HK-2 (cell line): ENCODE results near the gene DBP.
"Not testable (repeated sequence)": the region's sequence is repeated elsewhere in the genome, so short reads cannot be mapped to it uniquely, and the experiment has no call there.

Experiments
- DNase-seq: peaks from one replicate; pipeline ENCODE4 v3.0.0-alpha.2; 2018; ENCODE audit not compliant: unreplicated experiment

DBP gene

GRCh38 chr19:48639483-48640375 is 2.5 kb upstream of the DBP start:
- no peak for DNase-seq

GRCh38 chr19:48638831-48639381 is 1.7 kb upstream of the DBP start:
- DNase-seq = no peak

GRCh38 chr19:48637948-48638830 is 1.0 kb upstream of the DBP start:
- peak; percentile 86 for DNase-seq

- peak; percentile 98 for DNase-seq
Observed at GRCh38 chr19:48637449-48637947, 319 bp upstream of the DBP start.

DNA sequence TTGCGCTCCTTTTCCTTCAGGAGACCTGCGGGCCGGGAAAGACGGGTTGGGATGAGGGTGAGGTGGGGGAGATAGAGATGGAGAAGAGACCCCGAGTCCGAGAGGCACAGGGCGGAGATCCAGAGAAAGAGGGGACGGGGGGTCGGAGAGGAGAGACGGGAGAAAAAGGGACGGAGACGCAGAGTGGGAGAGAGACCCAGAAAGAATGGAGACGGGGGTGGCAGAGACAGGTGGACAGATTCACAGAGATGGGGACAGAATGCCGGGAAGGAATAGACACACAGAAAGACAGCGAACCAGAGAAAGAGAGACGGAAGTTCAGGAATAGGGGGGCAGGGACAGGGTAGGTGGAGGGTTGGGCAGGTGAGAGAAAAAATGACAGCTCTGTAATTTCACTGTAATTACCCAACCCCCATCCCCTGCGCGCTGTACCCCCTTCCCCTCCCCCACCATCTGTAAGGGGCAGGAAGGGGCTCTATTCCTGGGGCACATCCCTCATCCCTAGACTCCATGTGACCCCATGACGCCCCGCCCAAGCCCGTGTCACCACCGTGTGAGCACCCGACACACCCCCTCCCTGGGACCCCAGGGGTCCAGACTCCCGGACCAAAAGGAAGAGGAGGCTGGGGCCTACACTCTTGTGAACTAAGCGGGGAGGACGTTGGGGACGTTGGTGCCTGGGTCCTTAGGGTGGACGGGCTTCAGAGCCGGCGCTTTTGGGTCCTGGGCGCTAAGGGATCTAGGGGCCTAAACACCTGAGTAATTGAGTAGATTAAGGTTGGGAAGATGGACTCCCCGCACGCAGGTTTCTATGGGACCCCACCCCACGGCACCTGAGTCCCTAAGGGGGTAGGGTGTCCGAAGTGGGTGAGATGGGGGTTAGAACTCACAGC is 967 bp downstream of the DBP start:
- DNase-seq = no peak

DNA sequence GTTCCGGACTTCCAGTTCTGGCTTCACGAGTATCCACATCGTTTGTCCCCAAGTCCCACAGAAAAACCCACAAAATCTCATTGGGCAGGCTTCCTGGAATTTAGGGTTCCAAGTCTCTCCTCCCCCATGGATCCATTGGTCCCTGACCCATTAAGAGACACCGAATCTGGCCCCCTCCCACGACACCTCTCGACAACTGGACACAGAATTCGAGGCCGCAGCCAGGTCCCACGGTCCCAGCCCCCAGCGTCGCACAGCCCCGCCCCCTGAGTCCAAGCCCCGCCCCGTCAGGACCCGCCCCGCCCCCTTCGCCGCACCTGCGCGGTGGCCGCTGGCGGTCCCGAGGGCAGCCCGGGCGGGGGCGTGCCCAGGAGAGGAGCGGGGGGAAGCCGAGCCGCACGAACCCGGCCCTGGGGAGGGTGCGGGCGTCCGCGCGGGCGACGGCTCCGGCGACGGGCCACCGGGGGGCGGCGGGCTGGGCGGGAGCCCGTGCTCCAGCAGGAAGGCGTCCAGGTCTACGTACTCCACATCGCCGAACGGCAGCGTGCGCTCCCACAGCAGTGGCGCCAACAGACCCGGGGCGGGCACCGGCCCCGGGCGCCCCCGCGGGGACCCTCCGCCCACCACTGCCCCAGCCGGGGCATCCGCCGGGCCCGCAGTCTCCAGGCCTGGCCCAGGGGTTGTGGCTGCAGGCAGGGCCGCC is 1.8 kb downstream of the DBP start:
- DNase-seq = peak; percentile 81

GRCh38 chr19:48634424-48635262 is 2.5 kb downstream of the DBP start:
- peak; percentile 94 for DNase-seq

GRCh38 chr19:48634036-48634342 is 3.2 kb downstream of the DBP start:
- no peak for DNase-seq

GRCh38 chr19:48633148-48634035 is 3.8 kb downstream of the DBP start:
- DNase-seq = no peak

DNA sequence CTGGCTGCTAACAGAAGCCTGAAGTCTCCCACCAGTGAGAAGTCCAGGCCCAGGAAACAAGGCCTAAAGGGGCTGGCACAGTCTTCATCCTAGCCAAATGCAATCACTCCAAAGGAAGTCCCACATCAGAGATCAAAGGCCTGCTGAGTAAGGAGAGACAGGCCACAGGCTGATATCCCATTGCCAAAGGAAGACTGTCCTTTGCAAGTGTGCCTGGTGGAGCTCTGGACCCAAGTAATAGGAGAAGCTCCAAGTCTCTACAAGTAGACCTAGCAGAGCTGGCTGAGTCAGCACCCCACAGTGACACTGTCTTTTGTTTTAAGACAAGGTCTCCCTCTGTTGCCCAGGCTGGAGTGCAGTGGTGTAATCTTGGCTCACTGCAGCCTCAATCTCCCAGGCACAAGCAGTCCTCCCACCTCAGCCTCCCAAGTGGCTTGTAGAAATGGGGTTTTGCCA is 4.5 kb downstream of the DBP start:
- no peak for DNase-seq

DNA sequence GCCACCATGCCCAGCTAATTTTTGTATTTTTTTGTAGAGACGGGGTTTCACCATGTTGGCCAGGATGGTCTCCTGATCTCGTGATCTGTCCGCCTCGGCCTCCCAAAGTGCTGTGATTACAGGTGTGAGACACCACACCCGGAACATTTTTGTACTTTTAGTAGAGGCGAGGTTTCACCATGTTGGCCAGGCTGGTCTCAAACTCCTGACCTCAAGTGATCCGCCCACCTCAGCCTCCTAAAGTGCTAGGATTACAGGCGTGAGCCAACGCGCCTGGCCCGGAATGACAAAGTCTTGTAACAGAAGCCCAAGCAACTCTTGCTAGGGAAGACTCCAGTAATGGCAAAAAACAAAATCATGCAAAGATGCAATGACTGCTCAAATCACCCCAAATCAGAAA is 4.9 kb downstream of the DBP start:
- DNase-seq = not testable (repeated sequence)

GRCh38 chr19:48631225-48631624 is 6.0 kb downstream of the DBP start:
- no peak for DNase-seq

GRCh38 chr19:48630296-48631063 is 6.7 kb downstream of the DBP start:
- DNase-seq = no peak

- DNase-seq = no peak
Observed at GRCh38 chr19:48629599-48630295, 7.4 kb downstream of the DBP start.

DNA sequence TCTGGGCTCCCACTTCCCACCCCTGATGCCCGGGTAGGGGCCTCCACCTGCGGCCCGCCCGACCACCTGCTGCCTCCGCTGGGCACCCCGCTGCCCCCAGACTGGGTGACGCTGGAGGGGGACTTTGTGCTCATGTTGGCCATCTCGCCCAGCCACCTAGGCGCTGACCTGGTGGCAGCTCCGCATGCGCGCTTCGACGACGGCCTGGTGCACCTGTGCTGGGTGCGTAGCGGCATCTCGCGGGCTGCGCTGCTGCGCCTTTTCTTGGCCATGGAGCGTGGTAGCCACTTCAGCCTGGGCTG is 7.9 kb downstream of the DBP start:
- DNase-seq = no peak

DNA sequence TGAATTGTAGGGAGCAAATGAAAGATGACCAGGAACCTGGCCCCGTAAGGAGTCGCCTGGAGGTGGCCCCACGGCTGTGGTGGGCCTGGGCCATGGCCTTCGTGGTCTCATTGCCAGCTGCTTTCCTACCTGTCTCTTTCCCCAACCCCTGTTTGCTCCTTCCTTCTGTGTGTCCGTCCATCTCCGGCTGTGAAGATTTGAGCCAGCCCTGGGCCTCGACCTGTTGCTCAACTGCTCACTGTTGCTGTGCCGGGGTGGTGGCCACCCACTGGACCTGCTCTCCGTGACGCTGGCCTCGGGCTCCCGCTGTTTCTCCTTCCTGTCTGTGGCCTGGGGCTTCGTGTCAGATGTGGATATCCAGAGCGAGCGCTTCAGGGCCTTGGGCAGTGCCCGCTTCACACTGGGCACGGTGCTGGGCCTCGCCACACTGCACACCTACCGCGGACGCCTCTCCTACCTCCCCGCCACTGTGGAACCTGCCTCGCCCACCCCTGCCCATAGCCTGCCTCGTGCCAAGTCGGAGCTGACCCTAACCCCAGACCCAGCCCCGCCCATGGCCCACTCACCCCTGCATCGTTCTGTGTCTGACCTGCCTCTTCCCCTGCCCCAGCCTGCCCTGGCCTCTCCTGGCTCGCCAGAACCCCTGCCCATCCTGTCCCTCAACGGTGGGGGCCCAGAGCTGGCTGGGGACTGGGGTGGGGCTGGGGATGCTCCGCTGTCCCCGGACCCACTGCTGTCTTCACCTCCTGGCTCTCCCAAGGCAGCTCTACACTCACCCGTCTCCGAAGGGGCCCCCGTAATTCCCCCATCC is 8.5 kb downstream of the DBP start:
- DNase-seq = no peak

GRCh38 chr19:48627865-48628314 is 9.3 kb downstream of the DBP start:
- no peak for DNase-seq
